Measurements from ENCODE around the gene CAMTA1. TPM values are rescaled to one million over a fixed set of nuclear protein-coding genes. Genes with fewer than 3 reads are reported as not detected.
"Not testable (repeated sequence)": the region's sequence is repeated elsewhere in the genome, so short reads cannot be mapped to it uniquely, and the experiment has no call there.

Gene CAMTA1
- polyA plus RNA-seq, 3 donors from 2014 or later, result 52.7 to 89.0 (median 71.0) TPM

GRCh38 chr1:7402548-7402850 is 617.2 kb downstream of the CAMTA1 start:
- no peak for DNase-seq
- H3K9me3 Mint-ChIP-seq, result peaks cover 0 to 6% (median 1%) of the 10 kb centered on the region in 6 donors
- peaks cover 11% of the 10 kb centered on the region in 3 donors for H3K27me3 Mint-ChIP-seq (ENCODE audit: low read depth in 3 of 3)
- H3K4me3 Mint-ChIP-seq, result no peak overlapping the region
- H3K4me1 Mint-ChIP-seq, result no peaks in the 10 kb centered on the region
- no peak overlapping the region for H3K27ac Mint-ChIP-seq
- H3K36me3 Mint-ChIP-seq, result no peaks in the 10 kb centered on the region

GRCh38 chr1:7403265-7404045 is 618.2 kb downstream of the CAMTA1 start:
- DNase-seq, result no peak
- Mint-ChIP-seq H3K4me1 (no peaks in the 10 kb centered on the region), H3K27ac (no peak overlapping the region), H3K36me3 (no peaks in the 10 kb centered on the region), H3K9me3 (peaks cover 0 to 6% (median 1%) of the 10 kb centered on the region in 6 donors), H3K4me3 (no peak overlapping the region), H3K27me3 (ENCODE audit: low read depth in 3 of 3) (peaks cover 11% of the 10 kb centered on the region in 3 donors)

- Mint-ChIP-seq H3K27me3 (ENCODE audit: low read depth in 3 of 3) (peaks cover 7 to 12% (median 11%) of the 10 kb centered on the region in 3 donors), H3K9me3 (peaks cover 0 to 6% (median 1%) of the 10 kb centered on the region in 6 donors), H3K4me3 (no peak overlapping the region), H3K27ac (no peak overlapping the region), H3K4me1 (no peaks in the 10 kb centered on the region), H3K36me3 (no peaks in the 10 kb centered on the region)
- no peak for DNase-seq
Observed at GRCh38 chr1:7404046-7404742, 618.9 kb downstream of the CAMTA1 start.

- no peaks in the 10 kb centered on the region for H3K36me3 Mint-ChIP-seq
- H3K9me3 Mint-ChIP-seq, result peaks cover 0 to 2% (median 0%) of the 10 kb centered on the region in 6 donors
- H3K4me3 Mint-ChIP-seq, result no peak overlapping the region
- peaks cover 6 to 12% (median 11%) of the 10 kb centered on the region in 3 donors for H3K27me3 Mint-ChIP-seq (ENCODE audit: low read depth in 3 of 3)
- H3K27ac Mint-ChIP-seq, result no peak overlapping the region
- no peak for DNase-seq
- H3K4me1 Mint-ChIP-seq, result no peaks in the 10 kb centered on the region
Observed at GRCh38 chr1:7405844-7406500, 620.7 kb downstream of the CAMTA1 start.

- no peak for DNase-seq
- Mint-ChIP-seq H3K4me1 (no peaks in the 10 kb centered on the region), H3K4me3 (no peak overlapping the region), H3K9me3 (peaks cover 0 to 2% (median 0%) of the 10 kb centered on the region in 6 donors), H3K27ac (no peak overlapping the region), H3K27me3 (ENCODE audit: low read depth in 3 of 3) (peaks cover 6 to 10% (median 8%) of the 10 kb centered on the region in 3 donors), H3K36me3 (no peaks in the 10 kb centered on the region)
Observed at GRCh38 chr1:7406641-7407543, 621.6 kb downstream of the CAMTA1 start.

- peaks cover 6 to 10% (median 8%) of the 10 kb centered on the region in 3 donors for H3K27me3 Mint-ChIP-seq (ENCODE audit: low read depth in 3 of 3)
- DNase-seq, result no peak
- H3K4me1 Mint-ChIP-seq, result no peaks in the 10 kb centered on the region
- peaks cover 0 to 2% (median 0%) of the 10 kb centered on the region in 6 donors for H3K9me3 Mint-ChIP-seq
- no peak overlapping the region for H3K27ac Mint-ChIP-seq
- H3K4me3 Mint-ChIP-seq, result no peak overlapping the region
- H3K36me3 Mint-ChIP-seq, result no peaks in the 10 kb centered on the region
Observed at GRCh38 chr1:7407544-7407895, 622.3 kb downstream of the CAMTA1 start.

- no peaks in the 10 kb centered on the region for H3K36me3 Mint-ChIP-seq
- no peak overlapping the region for H3K27ac Mint-ChIP-seq
- DNase-seq, result no peak
- H3K4me3 Mint-ChIP-seq, result no peak overlapping the region
- peaks cover 0 to 2% (median 0%) of the 10 kb centered on the region in 6 donors for H3K9me3 Mint-ChIP-seq
- H3K4me1 Mint-ChIP-seq, result no peaks in the 10 kb centered on the region
- peaks cover 6 to 9% (median 8%) of the 10 kb centered on the region in 3 donors for H3K27me3 Mint-ChIP-seq (ENCODE audit: low read depth in 3 of 3)
Observed at GRCh38 chr1:7407980-7408770, 622.9 kb downstream of the CAMTA1 start.

- DNase-seq, result no peak
- Mint-ChIP-seq H3K27ac (no peak overlapping the region), H3K4me3 (no peak overlapping the region), H3K27me3 (ENCODE audit: low read depth in 3 of 3) (peaks cover 6 to 8% (median 8%) of the 10 kb centered on the region in 3 donors), H3K9me3 (peaks cover 0 to 2% (median 0%) of the 10 kb centered on the region in 6 donors), H3K36me3 (no peaks in the 10 kb centered on the region), H3K4me1 (no peaks in the 10 kb centered on the region)
Observed at GRCh38 chr1:7408771-7409150, 623.5 kb downstream of the CAMTA1 start.

- Mint-ChIP-seq H3K4me1 (no peaks in the 10 kb centered on the region), H3K9me3 (peaks cover 0 to 2% (median 0%) of the 10 kb centered on the region in 6 donors), H3K27me3 (ENCODE audit: low read depth in 3 of 3) (peaks cover 3 to 6% (median 6%) of the 10 kb centered on the region in 3 donors), H3K4me3 (no peak overlapping the region), H3K27ac (no peak overlapping the region), H3K36me3 (no peaks in the 10 kb centered on the region)
- DNase-seq, result no peak
Observed at GRCh38 chr1:7409278-7409677, 624.0 kb downstream of the CAMTA1 start.

GRCh38 chr1:7410156-7410555 is 624.9 kb downstream of the CAMTA1 start:
- no peaks in the 10 kb centered on the region for H3K4me1 Mint-ChIP-seq
- H3K9me3 Mint-ChIP-seq, result peaks cover 0 to 2% (median 0%) of the 10 kb centered on the region in 6 donors
- no peak overlapping the region for H3K4me3 Mint-ChIP-seq
- no peaks in the 10 kb centered on the region for H3K36me3 Mint-ChIP-seq
- H3K27ac Mint-ChIP-seq, result no peak overlapping the region
- DNase-seq, result no peak
- peaks cover 1 to 3% (median 2%) of the 10 kb centered on the region in 3 donors for H3K27me3 Mint-ChIP-seq (ENCODE audit: low read depth in 3 of 3)

GRCh38 chr1:7417618-7418017 is 632.4 kb downstream of the CAMTA1 start:
- not testable (repeated sequence) for H3K36me3 Mint-ChIP-seq; H3K9me3 Mint-ChIP-seq; H3K27ac Mint-ChIP-seq; DNase-seq; H3K4me1 Mint-ChIP-seq; H3K27me3 Mint-ChIP-seq (ENCODE audit: low read depth in 3 of 3); H3K4me3 Mint-ChIP-seq

- Mint-ChIP-seq H3K4me3 (no peak overlapping the region), H3K36me3 (no peaks in the 10 kb centered on the region), H3K27ac (no peak overlapping the region), H3K4me1 (no peaks in the 10 kb centered on the region), H3K9me3 (peaks cover 0 to 5% (median 0%) of the 10 kb centered on the region in 6 donors), H3K27me3 (ENCODE audit: low read depth in 3 of 3) (peaks cover 2 to 7% (median 2%) of the 10 kb centered on the region in 3 donors)
- no peak for DNase-seq
Observed at GRCh38 chr1:7418442-7419080, 633.3 kb downstream of the CAMTA1 start.

Data from immature natural killer cell (primary cell).